ENCODE data around the gene ETV3.

Gene ETV3

GRCh38 chr1:157147037-157147436, 8.8 kb upstream of the ETV3 start:
- H3K4me1 ChIP-seq (ENCODE audit: low read length) = peaks cover 39% of the 10 kb centered on the region
- no peaks in the 10 kb centered on the region for H3K36me3 ChIP-seq (replicated peaks; ENCODE audit: low read depth, low read length)
- no peak overlapping the region for H2AFZ ChIP-seq (ENCODE audit: low read depth, low read length)
- no peak overlapping the region for H3K9ac ChIP-seq (ENCODE audit: low read length)
- no peak for TF ChIP-seq EZH2phosphoT487 (IDR thresholded peaks at IDR 0.05; ENCODE audit: low read depth)
- no peak for TF ChIP-seq CTCF (IDR thresholded peaks at IDR 0.05; ENCODE audit: low read depth, low read length)
- no peaks in the 10 kb centered on the region for H3K79me2 ChIP-seq (ENCODE audit: low read length)
- no peaks in the 10 kb centered on the region for H3K27me3 ChIP-seq (ENCODE audit: low read depth, low read length)
- H3K4me2 ChIP-seq (ENCODE audit: low read length) = no peak overlapping the region
- no peaks in the 10 kb centered on the region for H3K9me3 ChIP-seq (ENCODE audit: insufficient read depth, low read length)
- no peak overlapping the region for H3K4me3 ChIP-seq (ENCODE audit: low read length)
- no peak overlapping the region for H3K27ac ChIP-seq (ENCODE audit: low read length)
- no peaks in the 10 kb centered on the region for H4K20me1 ChIP-seq (ENCODE audit: insufficient read depth, low read length)

- Histone ChIP-seq H3K9ac (ENCODE audit: low read length) (no peak overlapping the region), H3K4me2 (ENCODE audit: low read length) (no peak overlapping the region), H2AFZ (ENCODE audit: low read depth, low read length) (no peak overlapping the region)
Measured at GRCh38 chr1:157146244-157146643, 8.0 kb upstream of the ETV3 start.

GRCh38 chr1:157145076-157145475, 6.9 kb upstream of the ETV3 start:
- TF ChIP-seq CTCF (IDR thresholded peaks at IDR 0.05; ENCODE audit: low read depth, low read length) = no peak
- no peak for TF ChIP-seq EZH2phosphoT487 (IDR thresholded peaks at IDR 0.05; ENCODE audit: low read depth)
- H3K9ac ChIP-seq (ENCODE audit: low read length) = no peak overlapping the region
- no peak overlapping the region for H3K4me2 ChIP-seq (ENCODE audit: low read length)
- H2AFZ ChIP-seq (ENCODE audit: low read depth, low read length) = no peak overlapping the region
- no peak overlapping the region for H3K27ac ChIP-seq (ENCODE audit: low read length)
- no peaks in the 10 kb centered on the region for H3K9me3 ChIP-seq (ENCODE audit: insufficient read depth, low read length)
- no peaks in the 10 kb centered on the region for H3K79me2 ChIP-seq (ENCODE audit: low read length)
- peaks cover 59% of the 10 kb centered on the region for H3K4me1 ChIP-seq (ENCODE audit: low read length)
- no peaks in the 10 kb centered on the region for H4K20me1 ChIP-seq (ENCODE audit: insufficient read depth, low read length)
- H3K4me3 ChIP-seq (ENCODE audit: low read length) = no peak overlapping the region
- H3K27me3 ChIP-seq (ENCODE audit: low read depth, low read length) = no peaks in the 10 kb centered on the region
- H3K36me3 ChIP-seq (replicated peaks; ENCODE audit: low read depth, low read length) = no peaks in the 10 kb centered on the region

More at GRCh38 chr1:157146244-157146643, 8.0 kb upstream of the ETV3 start:
- TF ChIP-seq EZH2phosphoT487 (IDR thresholded peaks at IDR 0.05; ENCODE audit: low read depth) = no peak
- TF ChIP-seq CTCF (IDR thresholded peaks at IDR 0.05; ENCODE audit: low read depth, low read length) = no peak
- Histone ChIP-seq H3K27me3 (ENCODE audit: low read depth, low read length) (no peaks in the 10 kb centered on the region), H3K79me2 (ENCODE audit: low read length) (no peaks in the 10 kb centered on the region), H3K4me1 (ENCODE audit: low read length) (peaks cover 47% of the 10 kb centered on the region), H3K36me3 (replicated peaks; ENCODE audit: low read depth, low read length) (no peaks in the 10 kb centered on the region), H3K9me3 (ENCODE audit: insufficient read depth, low read length) (no peaks in the 10 kb centered on the region), H4K20me1 (ENCODE audit: insufficient read depth, low read length) (no peaks in the 10 kb centered on the region), H3K27ac (ENCODE audit: low read length) (no peak overlapping the region), H3K4me3 (ENCODE audit: low read length) (no peak overlapping the region)

GRCh38 chr1:157144509-157144908, 6.3 kb upstream of the ETV3 start:
- no peaks in the 10 kb centered on the region for H3K27me3 ChIP-seq (ENCODE audit: low read depth, low read length)
- TF ChIP-seq EZH2phosphoT487 (IDR thresholded peaks at IDR 0.05; ENCODE audit: low read depth) = no peak
- TF ChIP-seq CTCF (IDR thresholded peaks at IDR 0.05; ENCODE audit: low read depth, low read length) = no peak
- peaks cover 64% of the 10 kb centered on the region for H3K4me1 ChIP-seq (ENCODE audit: low read length)
- no peaks in the 10 kb centered on the region for H3K36me3 ChIP-seq (replicated peaks; ENCODE audit: low read depth, low read length)
- H3K79me2 ChIP-seq (ENCODE audit: low read length) = no peaks in the 10 kb centered on the region
- no peak overlapping the region for H3K4me2 ChIP-seq (ENCODE audit: low read length)
- H3K9ac ChIP-seq (ENCODE audit: low read length) = no peak overlapping the region
- no peaks in the 10 kb centered on the region for H4K20me1 ChIP-seq (ENCODE audit: insufficient read depth, low read length)
- no peak overlapping the region for H3K4me3 ChIP-seq (ENCODE audit: low read length)
- H3K9me3 ChIP-seq (ENCODE audit: insufficient read depth, low read length) = no peaks in the 10 kb centered on the region
- no peak overlapping the region for H3K27ac ChIP-seq (ENCODE audit: low read length)
- H2AFZ ChIP-seq (ENCODE audit: low read depth, low read length) = no peak overlapping the region
